WERI-Rb-1 (cell line): ENCODE data around the gene CCDC24.

Experiments used
- DNase-seq: peaks from one replicate; pipeline ENCODE4 v3.0.0-alpha.2; 2020
- H3K27ac ChIP-seq: fragments of 250-450 bp; sonication (Bioruptor Pico); 2 replicates; pipeline ENCODE4 v1.5.1; 2020; ENCODE audit warnings: mild to moderate bottlenecking, moderate library complexity
- H3K27me3 ChIP-seq: fragments of 250-450 bp; sonication (Bioruptor Pico); 2 replicates; pipeline ENCODE4 v1.5.1; 2021; ENCODE audit warnings: mild to moderate bottlenecking, low read depth, moderate library complexity; ENCODE audit not compliant: insufficient read depth, severe bottlenecking
- H3K36me3 ChIP-seq: fragments of 250-450 bp; sonication (Bioruptor Pico); 2 replicates; pipeline ENCODE4 v1.5.1; 2020; ENCODE audit warnings: mild to moderate bottlenecking, moderate library complexity
- H3K4me3 ChIP-seq: 2 replicates; pipeline ENCODE4 v1.5.1; 2011; ENCODE audit warnings: low read depth, mild to moderate bottlenecking, control low read depth, low read length
- H3K9me3 ChIP-seq: fragments of 250-450 bp; sonication (Bioruptor Pico); 2 replicates; pipeline ENCODE4 v1.5.1; 2021; ENCODE audit warnings: mild to moderate bottlenecking, moderate library complexity; ENCODE audit not compliant: severe bottlenecking
- TF ChIP-seq, protein P1 (sequence below): IDR thresholded peaks from 2 replicates; pipeline ENCODE4 v1.5.1; 2011; ENCODE audit warnings: low read depth, mild to moderate bottlenecking, control low read depth, inconsistent platforms, low read length

CCDC24 gene

DNA sequence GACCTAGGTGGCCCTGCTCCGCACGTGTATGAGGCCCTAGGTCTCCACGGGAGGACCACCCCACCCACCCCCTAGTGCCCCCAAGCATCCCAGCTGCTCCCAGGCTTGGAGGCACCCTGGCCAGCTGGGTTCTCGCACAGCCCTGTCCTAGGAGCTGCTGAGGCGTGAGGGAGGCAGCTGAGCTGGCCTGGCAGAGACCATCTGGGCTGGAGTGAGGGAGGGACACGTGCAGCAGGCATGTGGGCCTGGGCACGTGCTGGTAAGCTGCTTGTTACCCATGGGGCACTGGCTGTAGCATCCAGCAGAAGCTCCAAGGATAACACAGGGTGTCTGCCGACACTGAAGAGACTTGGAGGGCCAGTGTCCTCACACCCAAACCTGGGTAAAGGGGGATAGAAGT lies 29.8 kb downstream of the CCDC24 start:
- TF ChIP-seq, protein P1, sequence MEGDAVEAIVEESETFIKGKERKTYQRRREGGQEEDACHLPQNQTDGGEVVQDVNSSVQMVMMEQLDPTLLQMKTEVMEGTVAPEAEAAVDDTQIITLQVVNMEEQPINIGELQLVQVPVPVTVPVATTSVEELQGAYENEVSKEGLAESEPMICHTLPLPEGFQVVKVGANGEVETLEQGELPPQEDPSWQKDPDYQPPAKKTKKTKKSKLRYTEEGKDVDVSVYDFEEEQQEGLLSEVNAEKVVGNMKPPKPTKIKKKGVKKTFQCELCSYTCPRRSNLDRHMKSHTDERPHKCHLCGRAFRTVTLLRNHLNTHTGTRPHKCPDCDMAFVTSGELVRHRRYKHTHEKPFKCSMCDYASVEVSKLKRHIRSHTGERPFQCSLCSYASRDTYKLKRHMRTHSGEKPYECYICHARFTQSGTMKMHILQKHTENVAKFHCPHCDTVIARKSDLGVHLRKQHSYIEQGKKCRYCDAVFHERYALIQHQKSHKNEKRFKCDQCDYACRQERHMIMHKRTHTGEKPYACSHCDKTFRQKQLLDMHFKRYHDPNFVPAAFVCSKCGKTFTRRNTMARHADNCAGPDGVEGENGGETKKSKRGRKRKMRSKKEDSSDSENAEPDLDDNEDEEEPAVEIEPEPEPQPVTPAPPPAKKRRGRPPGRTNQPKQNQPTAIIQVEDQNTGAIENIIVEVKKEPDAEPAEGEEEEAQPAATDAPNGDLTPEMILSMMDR = no peak
- H3K27me3 ChIP-seq = no peaks in the 10 kb centered on the region
- DNase-seq = no peak
- no peaks in the 10 kb centered on the region for H3K9me3 ChIP-seq
- no peak overlapping the region for H3K27ac ChIP-seq
- no peaks in the 10 kb centered on the region; the same call in 1 of the 2 replicates for H3K36me3 ChIP-seq
- no peak overlapping the region for H3K4me3 ChIP-seq

DNA sequence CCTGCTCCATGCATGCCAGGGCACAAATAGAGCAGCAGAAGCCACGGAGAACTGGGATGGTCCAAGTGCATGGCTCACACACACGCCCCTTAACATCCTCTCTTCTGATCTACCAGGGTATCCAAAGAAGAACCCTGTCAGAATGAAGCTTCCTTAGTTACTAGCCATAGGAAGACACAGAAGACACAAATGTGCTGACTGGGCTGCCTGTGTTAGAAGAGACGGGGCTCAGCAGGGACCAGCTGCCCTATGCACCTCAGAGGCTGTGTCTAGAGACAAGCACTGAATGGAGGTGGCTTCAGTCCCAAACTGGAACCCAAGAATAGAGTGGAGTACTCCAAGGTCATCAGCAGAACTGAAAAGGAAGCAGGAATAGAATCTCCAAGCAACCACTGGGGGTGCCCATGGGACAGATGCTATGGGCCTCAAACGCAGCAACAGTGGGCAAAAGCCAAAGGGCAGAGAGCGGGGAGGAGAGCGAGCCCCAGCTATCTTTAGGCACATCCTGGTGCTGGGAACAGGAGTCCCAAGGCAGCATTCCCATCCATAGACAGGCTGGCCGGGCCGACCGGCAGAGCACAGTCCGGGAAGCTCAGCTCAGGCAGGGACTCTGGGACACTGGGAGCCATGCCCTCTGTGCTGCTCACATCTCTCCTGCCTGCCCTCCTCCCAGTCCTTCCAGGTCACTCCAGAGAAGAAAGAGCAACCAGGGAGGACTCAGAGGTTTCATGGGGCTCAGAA lies 30.4 kb downstream of the CCDC24 start:
- Histone ChIP-seq H3K36me3 (no peaks in the 10 kb centered on the region; the same call in 1 of the 2 replicates), H3K4me3 (no peak overlapping the region), H3K27ac (no peak overlapping the region), H3K27me3 (no peaks in the 10 kb centered on the region), H3K9me3 (no peaks in the 10 kb centered on the region)
- TF ChIP-seq, protein P1 = peak; percentile 33
- no peak for DNase-seq

DNA sequence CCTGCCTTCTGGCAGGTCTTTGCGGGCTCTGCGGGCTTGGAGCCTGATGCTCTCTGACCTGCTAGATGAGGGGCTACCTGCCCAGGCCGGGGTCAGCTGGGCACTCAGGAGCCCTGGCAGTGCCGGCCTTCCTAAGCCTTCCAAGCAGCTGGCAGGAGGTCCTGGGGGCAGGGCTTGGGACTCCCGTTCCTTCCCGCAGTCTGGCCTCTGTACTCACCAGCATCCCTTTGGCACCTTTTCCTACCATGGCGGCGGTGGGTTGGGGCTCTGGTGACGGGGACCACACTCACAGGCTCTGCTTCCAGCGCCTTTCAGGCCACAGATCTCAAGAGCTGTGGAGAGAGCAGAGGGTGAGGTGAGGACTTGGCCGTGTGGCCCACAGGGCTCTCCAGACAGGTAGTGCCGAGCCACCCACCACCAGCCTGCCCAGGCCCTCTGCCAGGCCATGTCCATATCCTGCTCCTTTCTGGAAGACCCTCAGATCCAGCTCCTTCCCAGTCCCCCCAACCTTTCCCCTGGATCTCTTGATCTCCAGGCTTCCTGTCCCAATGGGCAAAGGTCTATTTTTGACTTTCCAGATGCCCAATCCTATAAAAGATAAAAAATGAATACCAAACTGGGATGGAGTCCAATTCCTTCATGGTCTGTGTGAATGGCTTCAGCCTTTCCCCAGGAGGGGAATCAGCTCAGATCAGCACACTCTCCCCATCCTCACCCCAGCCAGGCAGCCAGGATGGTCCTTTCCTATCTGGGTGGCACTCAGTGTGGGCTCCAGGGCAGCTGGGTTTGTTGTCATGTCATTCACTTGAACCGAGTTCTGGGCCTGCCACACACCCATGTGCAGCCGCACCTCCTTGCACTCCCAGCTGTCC lies 32.9 kb downstream of the CCDC24 start:
- DNase-seq = no peak
- TF ChIP-seq, protein P1 = no peak
- Histone ChIP-seq H3K9me3 (no peaks in the 10 kb centered on the region), H3K27me3 (no peaks in the 10 kb centered on the region), H3K36me3 (no peaks in the 10 kb centered on the region; the same call in 1 of the 2 replicates), H3K4me3 (no peak overlapping the region), H3K27ac (no peak overlapping the region)

DNA sequence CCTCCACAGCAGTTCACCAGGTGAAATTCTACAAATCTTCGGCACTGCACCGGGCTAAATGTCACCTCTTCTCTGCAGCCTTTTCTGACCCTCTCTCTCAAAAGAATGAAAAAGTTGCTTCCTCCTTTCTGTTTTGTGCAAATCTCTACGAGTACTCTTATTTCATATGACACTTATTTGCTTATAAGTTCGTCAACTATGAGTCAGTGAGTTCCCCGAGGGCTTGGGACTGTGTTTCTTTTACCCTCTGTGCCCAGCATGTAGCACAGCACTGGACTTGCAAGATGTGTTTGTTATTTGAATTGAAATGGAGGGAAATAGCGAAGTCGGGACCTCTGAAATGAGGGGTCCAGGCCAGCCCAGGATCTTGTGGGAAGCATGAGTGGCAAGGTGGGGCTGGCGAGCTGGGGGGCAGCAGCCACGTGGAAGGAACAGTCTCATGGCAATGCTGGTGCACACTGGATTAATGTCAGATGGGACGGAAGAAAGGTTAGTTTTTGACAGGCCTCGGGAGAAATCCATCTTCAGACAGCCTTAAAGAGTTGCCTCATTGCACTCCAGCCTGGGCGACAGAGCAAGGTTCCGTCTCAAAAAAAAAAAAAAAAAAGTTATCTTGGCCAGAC lies 33.6 kb downstream of the CCDC24 start:
- no peak overlapping the region; the same call in 1 of the 2 replicates for H3K27ac ChIP-seq
- no peak for DNase-seq

DNA sequence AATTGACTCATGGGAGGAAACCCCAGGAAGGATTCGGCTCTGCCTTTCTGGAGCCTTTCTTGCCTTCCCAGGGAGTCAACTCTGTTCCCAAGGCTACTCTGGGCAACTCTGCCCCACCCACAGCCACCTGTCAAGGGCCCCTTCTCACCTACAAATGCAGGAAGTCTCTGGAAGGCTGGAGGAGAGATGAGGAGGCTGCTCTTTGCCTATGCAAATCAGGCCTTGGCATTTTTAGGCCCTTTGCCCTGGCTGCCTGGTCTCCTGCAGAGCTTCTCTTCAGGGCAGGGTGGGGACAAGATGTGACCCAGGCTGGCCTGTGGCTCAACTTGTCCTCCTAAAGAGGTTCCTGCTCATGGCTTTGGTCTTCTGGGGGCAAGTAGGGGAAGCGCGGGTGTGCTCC lies 34.4 kb downstream of the CCDC24 start:
- Histone ChIP-seq H3K4me3 (no peak overlapping the region), H3K27me3 (no peaks in the 10 kb centered on the region), H3K27ac (peak overlapping the region; percentile 77), H3K36me3 (no peaks in the 10 kb centered on the region; the same call in 1 of the 2 replicates), H3K9me3 (no peaks in the 10 kb centered on the region)
- DNase-seq = peak; percentile 45
- TF ChIP-seq, protein P1 = no peak

More for the DNA sequence above, 33.6 kb downstream of the CCDC24 start:
- Histone ChIP-seq H3K27me3 (no peaks in the 10 kb centered on the region), H3K36me3 (no peaks in the 10 kb centered on the region; the same call in 1 of the 2 replicates), H3K9me3 (no peaks in the 10 kb centered on the region), H3K4me3 (no peak overlapping the region)
- TF ChIP-seq, protein P1 = no peak
